A549 (cell line): ENCODE data around the gene ZNF732.
"Not testable (repeated sequence)": the region's sequence is repeated elsewhere in the genome, so short reads cannot be mapped to it uniquely, and the experiment has no call there.

Experiments
- BCL3 ChIP-seq: fragments of >200 bp; sonication (Bioruptor Twin); formaldehyde crosslinking; IDR thresholded peaks from 3 replicates; pipeline ENCODE4 v1.6.1; 2016
- EP300 ChIP-seq, 2 experiments: fragments of >200 bp; sonication (Bioruptor Twin); formaldehyde crosslinking; IDR thresholded peaks; 2 replicates in 1 of 2; 3 replicates in 1 of 2; pipeline ENCODE4 v1.6.1; 2016 to 2017
- JUNB ChIP-seq: fragments of >200 bp; sonication (Bioruptor Twin); formaldehyde crosslinking; IDR thresholded peaks from 2 replicates; pipeline ENCODE4 v1.6.1; 2016
- MYC ChIP-seq: IDR thresholded peaks from 2 replicates; pipeline ENCODE4 v1.6.1; 2012; ENCODE audit warnings: mild to moderate bottlenecking, inconsistent platforms, low read length, improper control_type of control experiment, borderline replicate concordance
- POLR2A ChIP-seq: IDR thresholded peaks from 2 replicates; pipeline ENCODE4 v1.6.1; 2012; ENCODE audit warnings: mild to moderate bottlenecking, low read length
- RAD21 ChIP-seq, 2 experiments: fragments of >200 bp in 1 of 2; sonication (Bioruptor Twin) in 1 of 2; formaldehyde crosslinking in 1 of 2; IDR thresholded peaks in 1 of 2; conservative IDR thresholded peaks in 1 of 2; 2 replicates in 1 of 2; 3 replicates in 1 of 2; pipeline ENCODE4 v1.6.1; 2012 to 2018; ENCODE audit warnings: inconsistent platforms in 1 of 2
- REST ChIP-seq: fragments of 200-600 bp; sonication (generic); IDR thresholded peaks from 2 replicates; pipeline ENCODE4 v1.6.1; 2016; ENCODE audit warnings: antibody characterized with exemption, mild to moderate bottlenecking, moderate library complexity
- SREBF2 ChIP-seq: fragments of 450-650 bp; IDR thresholded peaks from 2 replicates; pipeline ENCODE4 v1.6.1; 2014; ENCODE audit warnings: mild to moderate bottlenecking, moderate library complexity
- TF ChIP-seq, protein P1 (sequence below): fragments of >200 bp; sonication (Bioruptor Twin); formaldehyde crosslinking; IDR thresholded peaks from 3 replicates; pipeline ENCODE4 v1.5.1; 2016

DNA sequence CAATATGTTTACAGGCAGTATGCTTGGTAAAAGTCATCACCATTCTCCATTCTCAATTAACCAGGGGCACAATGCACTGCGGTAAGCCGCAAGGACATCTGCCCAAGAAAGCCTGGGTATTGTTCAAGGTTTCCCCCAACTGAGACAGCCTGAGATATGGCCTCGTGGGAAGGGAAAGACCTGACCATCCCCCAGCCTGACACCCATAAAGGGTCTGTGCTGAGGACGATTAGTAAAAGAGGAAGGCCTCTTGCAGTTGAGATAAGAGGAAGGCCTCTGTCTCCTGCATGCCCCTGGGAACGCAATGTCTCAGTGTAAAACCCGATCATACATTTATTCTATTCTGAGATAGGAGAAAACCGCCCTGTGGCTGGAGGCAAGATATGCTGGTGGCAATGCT, 63.9 kb downstream of the ZNF732 start:
- not testable (repeated sequence) for TF ChIP-seq POLR2A; MYC; REST; RAD21 (conservative IDR thresholded peaks at IDR 0.05 in 1 of 2, IDR thresholded peaks at IDR 0.05 in 1 of 2); BCL3; SREBF2; JUNB; EP300 (IDR thresholded peaks at IDR 0.05)
- TF ChIP-seq, protein P1, sequence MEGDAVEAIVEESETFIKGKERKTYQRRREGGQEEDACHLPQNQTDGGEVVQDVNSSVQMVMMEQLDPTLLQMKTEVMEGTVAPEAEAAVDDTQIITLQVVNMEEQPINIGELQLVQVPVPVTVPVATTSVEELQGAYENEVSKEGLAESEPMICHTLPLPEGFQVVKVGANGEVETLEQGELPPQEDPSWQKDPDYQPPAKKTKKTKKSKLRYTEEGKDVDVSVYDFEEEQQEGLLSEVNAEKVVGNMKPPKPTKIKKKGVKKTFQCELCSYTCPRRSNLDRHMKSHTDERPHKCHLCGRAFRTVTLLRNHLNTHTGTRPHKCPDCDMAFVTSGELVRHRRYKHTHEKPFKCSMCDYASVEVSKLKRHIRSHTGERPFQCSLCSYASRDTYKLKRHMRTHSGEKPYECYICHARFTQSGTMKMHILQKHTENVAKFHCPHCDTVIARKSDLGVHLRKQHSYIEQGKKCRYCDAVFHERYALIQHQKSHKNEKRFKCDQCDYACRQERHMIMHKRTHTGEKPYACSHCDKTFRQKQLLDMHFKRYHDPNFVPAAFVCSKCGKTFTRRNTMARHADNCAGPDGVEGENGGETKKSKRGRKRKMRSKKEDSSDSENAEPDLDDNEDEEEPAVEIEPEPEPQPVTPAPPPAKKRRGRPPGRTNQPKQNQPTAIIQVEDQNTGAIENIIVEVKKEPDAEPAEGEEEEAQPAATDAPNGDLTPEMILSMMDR, result not testable (repeated sequence)
